Measurements from ENCODE around the gene DDX54. TPM values are rescaled to one million over a fixed set of nuclear protein-coding genes. Genes with fewer than 3 reads are reported as not detected.
"Not testable (repeated sequence)": the region's sequence is repeated elsewhere in the genome, so short reads cannot be mapped to it uniquely, and the experiment has no call there.

DDX54 gene
- total RNA-seq, 1 donor, result 33.7 TPM

GRCh38 chr12:113119980-113120669 is 65.2 kb downstream of the DDX54 start:
- TF ChIP-seq, protein P1, sequence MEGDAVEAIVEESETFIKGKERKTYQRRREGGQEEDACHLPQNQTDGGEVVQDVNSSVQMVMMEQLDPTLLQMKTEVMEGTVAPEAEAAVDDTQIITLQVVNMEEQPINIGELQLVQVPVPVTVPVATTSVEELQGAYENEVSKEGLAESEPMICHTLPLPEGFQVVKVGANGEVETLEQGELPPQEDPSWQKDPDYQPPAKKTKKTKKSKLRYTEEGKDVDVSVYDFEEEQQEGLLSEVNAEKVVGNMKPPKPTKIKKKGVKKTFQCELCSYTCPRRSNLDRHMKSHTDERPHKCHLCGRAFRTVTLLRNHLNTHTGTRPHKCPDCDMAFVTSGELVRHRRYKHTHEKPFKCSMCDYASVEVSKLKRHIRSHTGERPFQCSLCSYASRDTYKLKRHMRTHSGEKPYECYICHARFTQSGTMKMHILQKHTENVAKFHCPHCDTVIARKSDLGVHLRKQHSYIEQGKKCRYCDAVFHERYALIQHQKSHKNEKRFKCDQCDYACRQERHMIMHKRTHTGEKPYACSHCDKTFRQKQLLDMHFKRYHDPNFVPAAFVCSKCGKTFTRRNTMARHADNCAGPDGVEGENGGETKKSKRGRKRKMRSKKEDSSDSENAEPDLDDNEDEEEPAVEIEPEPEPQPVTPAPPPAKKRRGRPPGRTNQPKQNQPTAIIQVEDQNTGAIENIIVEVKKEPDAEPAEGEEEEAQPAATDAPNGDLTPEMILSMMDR (IDR thresholded peaks at IDR 0.05; ENCODE audit: insufficient read depth, low read depth, low read length), result no peak
- DNase-seq (ENCODE audit: low read depth), result no peak

DNA sequence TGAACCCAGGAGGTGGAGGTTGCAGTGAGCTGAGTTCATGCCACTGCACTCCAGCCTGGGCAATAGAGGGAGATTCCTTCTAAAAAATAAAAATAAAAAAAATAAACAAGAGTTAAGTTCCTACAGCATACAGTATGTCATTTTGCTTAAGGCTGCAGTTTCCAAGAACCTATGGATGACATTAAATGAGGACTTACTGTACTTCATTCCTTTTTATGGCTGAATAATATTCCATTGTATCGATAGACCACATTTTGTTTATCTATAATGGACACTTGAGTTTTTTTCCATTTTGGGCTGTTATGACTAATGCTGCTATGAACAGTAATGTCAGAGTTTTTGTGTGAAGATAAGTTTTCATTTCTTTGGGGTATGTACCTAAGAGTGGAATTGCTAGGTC is 67.1 kb downstream of the DDX54 start:
- no peak overlapping the region for H3K4me3 ChIP-seq (ENCODE audit: low read depth, low read length)
- TF ChIP-seq, protein P1 (IDR thresholded peaks at IDR 0.05; ENCODE audit: insufficient read depth, low read depth, low read length), result no peak
- DNase-seq (ENCODE audit: low read depth), result no peak

More at GRCh38 chr12:113119980-113120669, 65.2 kb downstream of the DDX54 start:
- H3K4me3 ChIP-seq (ENCODE audit: low read depth, low read length), result no peak overlapping the region

DNA sequence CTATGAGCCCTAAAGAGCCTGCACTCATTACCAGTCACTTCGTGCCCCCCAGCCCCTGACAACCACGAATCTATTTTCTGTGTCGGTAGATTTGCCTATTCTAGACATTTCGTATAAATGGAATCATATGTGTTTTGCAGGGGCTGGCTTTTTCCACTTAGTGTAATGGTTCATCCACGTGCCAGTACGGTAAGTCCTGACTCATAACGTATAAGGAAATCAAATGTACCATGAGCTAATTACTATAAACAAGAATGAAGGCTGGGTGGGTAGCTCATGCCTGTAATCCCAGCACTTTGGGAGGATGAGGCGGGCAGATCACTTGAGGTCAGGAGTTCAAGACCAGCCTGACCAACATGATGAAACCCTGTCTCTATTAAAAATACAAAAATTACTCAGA is 67.6 kb downstream of the DDX54 start:
- not testable (repeated sequence) for DNase-seq (ENCODE audit: low read depth); H3K4me3 ChIP-seq (ENCODE audit: low read depth, low read length)

DNA sequence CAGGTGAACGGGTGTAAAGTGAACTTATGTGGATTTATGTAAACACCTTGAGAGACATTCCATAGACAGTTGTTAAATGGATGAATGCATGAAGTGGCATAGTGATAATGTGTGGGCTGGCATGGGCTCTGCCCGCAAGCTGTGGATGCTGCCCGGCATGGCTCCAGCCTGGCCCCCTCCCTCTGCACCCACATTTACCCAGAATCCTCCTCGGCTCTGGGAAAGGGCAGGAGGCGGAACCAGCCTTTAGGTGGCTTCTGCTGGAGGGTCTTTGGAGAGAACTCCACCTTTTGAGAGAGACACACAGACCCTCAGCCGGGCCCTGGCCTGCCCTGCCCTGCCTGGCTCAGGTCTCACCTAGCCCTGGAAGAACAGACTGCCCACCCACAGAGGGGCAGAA is 68.4 kb downstream of the DDX54 start:
- TF ChIP-seq, protein P1 (IDR thresholded peaks at IDR 0.05; ENCODE audit: insufficient read depth, low read depth, low read length), result no peak
- DNase-seq (ENCODE audit: low read depth), result no peak
- no peak overlapping the region for H3K4me3 ChIP-seq (ENCODE audit: low read depth, low read length)

GRCh38 chr12:113115455-113116126 is 69.7 kb downstream of the DDX54 start:
- TF ChIP-seq, protein P1 (IDR thresholded peaks at IDR 0.05; ENCODE audit: insufficient read depth, low read depth, low read length), result no peak
- no peak for DNase-seq (ENCODE audit: low read depth)

DNA sequence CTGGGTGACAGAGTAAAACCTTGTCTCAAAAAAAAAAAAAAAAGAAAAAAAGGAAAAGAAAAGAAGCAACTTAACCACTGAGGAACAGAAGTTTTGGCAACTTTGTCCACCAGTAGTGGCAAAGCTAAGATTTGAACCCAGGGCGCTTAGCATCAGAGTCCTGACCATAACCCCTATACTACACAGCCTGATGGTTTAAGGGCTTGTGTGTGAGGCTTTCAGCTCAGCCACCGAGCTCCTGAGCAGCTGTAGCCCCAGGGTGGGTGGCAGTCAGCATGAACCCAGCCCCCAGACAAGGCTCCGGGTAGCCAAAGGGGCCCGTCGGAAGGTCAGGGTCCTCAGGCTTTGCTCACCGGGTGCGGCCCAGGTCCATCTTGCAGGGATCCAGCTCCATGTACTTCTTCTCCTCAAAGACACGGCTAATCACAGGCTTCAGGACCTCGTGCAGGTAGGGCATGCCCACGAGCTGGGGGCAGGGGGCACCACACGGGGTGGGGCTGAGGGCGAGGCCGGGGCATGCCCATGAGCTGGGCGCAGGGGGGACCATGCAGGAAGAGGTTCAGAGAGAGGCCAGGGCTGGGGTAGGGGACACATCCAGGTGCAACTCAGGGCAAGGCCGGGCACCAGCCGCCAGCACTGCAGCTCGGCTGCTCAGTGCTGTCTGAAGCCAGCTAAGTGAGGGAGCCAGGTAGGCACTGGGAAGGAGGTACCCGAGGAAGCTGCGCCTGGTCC is 70.7 kb downstream of the DDX54 start:
- H3K4me3 ChIP-seq (ENCODE audit: low read depth, low read length), result no peak overlapping the region
- TF ChIP-seq, protein P1 (IDR thresholded peaks at IDR 0.05; ENCODE audit: insufficient read depth, low read depth, low read length), result no peak
- DNase-seq (ENCODE audit: low read depth), result no peak

More at GRCh38 chr12:113115455-113116126, 69.7 kb downstream of the DDX54 start:
- no peak overlapping the region for H3K4me3 ChIP-seq (ENCODE audit: low read depth, low read length)

- H3K4me3 ChIP-seq (ENCODE audit: low read depth, low read length), result no peak overlapping the region
- TF ChIP-seq, protein P1 (IDR thresholded peaks at IDR 0.05; ENCODE audit: insufficient read depth, low read depth, low read length), result no peak
- DNase-seq (ENCODE audit: low read depth), result no peak
Measured at GRCh38 chr12:113113397-113113796, 71.9 kb downstream of the DDX54 start.

Measured in fibroblast of villous mesenchyme (primary cell).